Testis (tissue), 2 donors: ENCODE results near the gene OGN.

Experiments used
- POLR2A ChIP-seq: fragments of 450-650 bp; IDR thresholded peaks from one replicate; pipeline ENCODE4 v1.6.1; 2017; ENCODE audit warnings: antibody characterized with exemption, mild to moderate bottlenecking, moderate library complexity
- TF ChIP-seq, protein P1 (sequence below), 3 experiments: fragments of 450-650 bp in 2 of 3; fragments of 200-600 bp in 1 of 3; sonication (generic) in 1 of 3; IDR thresholded peaks; one replicate each; pipeline ENCODE4 v1.5.1; 2016 to 2019; ENCODE audit warnings: antibody characterized with exemption in 3 of 3, mild to moderate bottlenecking in 2 of 3, moderate library complexity in 1 of 3

DNA sequence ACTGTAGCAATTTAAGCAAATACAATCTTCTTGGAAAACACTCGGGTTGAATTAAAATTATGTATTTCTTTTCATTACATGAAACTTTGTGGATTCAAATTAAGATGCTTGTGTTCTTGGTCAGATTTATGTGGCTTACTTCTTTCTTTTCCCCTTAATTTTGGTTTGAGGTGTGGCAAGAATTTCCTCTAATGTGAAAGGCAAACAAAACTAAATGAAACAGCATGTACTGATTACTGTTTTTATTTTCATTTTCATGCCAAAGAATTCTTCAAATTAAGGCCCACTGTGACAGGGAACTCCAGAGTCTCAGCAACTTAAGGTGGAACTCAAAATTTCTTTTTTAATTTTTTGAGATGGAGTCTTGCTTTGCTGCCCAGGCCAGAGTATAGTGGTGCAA lies 20.0 kb upstream of the OGN start, which contains the start of gene OMD:
- TF ChIP-seq, protein P1, sequence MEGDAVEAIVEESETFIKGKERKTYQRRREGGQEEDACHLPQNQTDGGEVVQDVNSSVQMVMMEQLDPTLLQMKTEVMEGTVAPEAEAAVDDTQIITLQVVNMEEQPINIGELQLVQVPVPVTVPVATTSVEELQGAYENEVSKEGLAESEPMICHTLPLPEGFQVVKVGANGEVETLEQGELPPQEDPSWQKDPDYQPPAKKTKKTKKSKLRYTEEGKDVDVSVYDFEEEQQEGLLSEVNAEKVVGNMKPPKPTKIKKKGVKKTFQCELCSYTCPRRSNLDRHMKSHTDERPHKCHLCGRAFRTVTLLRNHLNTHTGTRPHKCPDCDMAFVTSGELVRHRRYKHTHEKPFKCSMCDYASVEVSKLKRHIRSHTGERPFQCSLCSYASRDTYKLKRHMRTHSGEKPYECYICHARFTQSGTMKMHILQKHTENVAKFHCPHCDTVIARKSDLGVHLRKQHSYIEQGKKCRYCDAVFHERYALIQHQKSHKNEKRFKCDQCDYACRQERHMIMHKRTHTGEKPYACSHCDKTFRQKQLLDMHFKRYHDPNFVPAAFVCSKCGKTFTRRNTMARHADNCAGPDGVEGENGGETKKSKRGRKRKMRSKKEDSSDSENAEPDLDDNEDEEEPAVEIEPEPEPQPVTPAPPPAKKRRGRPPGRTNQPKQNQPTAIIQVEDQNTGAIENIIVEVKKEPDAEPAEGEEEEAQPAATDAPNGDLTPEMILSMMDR (IDR thresholded peaks at IDR 0.05) = no peak
- TF ChIP-seq POLR2A = no peak
